ENCODE results near the gene RIN3. TPM values are rescaled to one million over a fixed set of nuclear protein-coding genes. Genes with fewer than 3 reads are reported as not detected.

RIN3 gene
- total and polyA plus RNA-seq, 2 of the 4 experiments (the other 2 are of a cell fraction): 2.5 to 11.1 TPM

DNA sequence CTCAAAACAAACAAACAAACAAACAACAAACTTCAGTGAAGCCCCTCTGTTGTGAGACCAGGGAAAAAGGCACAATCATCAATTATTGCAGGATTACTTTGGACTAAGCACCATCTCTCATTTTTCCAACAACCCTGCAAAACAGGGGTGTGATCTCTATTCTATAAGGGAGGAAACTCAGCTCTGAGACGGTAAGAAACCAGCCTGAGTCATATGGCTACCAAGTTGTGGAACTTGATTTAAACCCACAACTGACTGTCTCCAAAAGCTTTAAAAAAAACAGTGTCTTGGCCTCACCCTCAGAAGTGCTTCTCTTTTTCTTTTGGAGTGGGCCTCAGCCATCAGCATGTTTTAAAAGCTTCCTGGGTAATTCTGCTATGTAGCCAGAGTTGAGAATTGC, 49.8 kb downstream of the RIN3 start:
- H2AK5ac ChIP-seq (ENCODE audit: low read depth, low read length): 0 out of 2 replicates have a peak overlapping the region, but pooled peaks have one; percentile 12
- H3K4me1 ChIP-seq (ENCODE audit: control insufficient read depth, insufficient read depth, low read length): peaks cover 16% of the 10 kb centered on the region
- H3K36me3 ChIP-seq (ENCODE audit: control insufficient read depth, insufficient read depth, low read length): peaks cover 26% of the 10 kb centered on the region
- H2AFZ ChIP-seq (replicated peaks; ENCODE audit: low read length, poor library complexity): no peak overlapping the region
- no peaks in the 10 kb centered on the region for H3K27me3 ChIP-seq (ENCODE audit: control insufficient read depth, insufficient read depth, low read length)
- WGBS, 2 experiments (ENCODE audit: extremely low coverage in 2 of 2, insufficient read length in 1 of 2): no CpG with 5 or more reads among the region's 1 CpG
- no peak overlapping the region for H3K4me3 ChIP-seq (ENCODE audit: insufficient read depth, low read depth, low read length)
- dilution Hi-C loops (cut with HindIII; ENCODE audit: low sequenced_read_pairs, unreplicated experiment) (no loop called here), in situ Hi-C loops (cut with MboI; ENCODE audit: low sequenced_read_pairs) (no loop called here), intact Hi-C loops (cut with micrococcal nuclease) (no loop called here)
- H3K9ac ChIP-seq (ENCODE audit: low read depth, low read length): no peak overlapping the region
- H2BK15ac ChIP-seq (ENCODE audit: low read depth, low read length): no peak overlapping the region
- no peak overlapping the region for H3K4me2 ChIP-seq (ENCODE audit: low read depth, low read length)
- peaks cover 4% of the 10 kb centered on the region; the same call in 1 of the 2 replicates for H3K9me3 ChIP-seq (ENCODE audit: control insufficient read depth, insufficient read depth, low read length)
- peaks cover 24% of the 10 kb centered on the region for H3K9me1 ChIP-seq (ENCODE audit: insufficient read depth, low read length)
- no peak overlapping the region for H4K91ac ChIP-seq (ENCODE audit: insufficient read depth, low read depth, low read length)
- no peak overlapping the region for H2BK120ac ChIP-seq (ENCODE audit: low read depth, low read length)
- no TSS peak for BruUV-seq (replicated peaks)
- 0 out of 2 replicates have a peak overlapping the region, but pooled peaks have one; percentile 60 for H3K14ac ChIP-seq (replicated peaks; ENCODE audit: low read depth, low read length)
- ATAC-seq (ENCODE audit: low read depth) (peak; percentile 45; the same call in 1 of the 2 replicates), DNase-seq (peak; percentile 55)
- H3K79me1 ChIP-seq (ENCODE audit: low read depth in 1 of 2, low read length in 2 of 2): peaks cover 15 to 71% of the 10 kb centered on the region in 2 experiments
- H3K27ac ChIP-seq (ENCODE audit: insufficient read depth, low read length): no peak overlapping the region
- H4K20me1 ChIP-seq (ENCODE audit: insufficient read depth, low read length): no peaks in the 10 kb centered on the region; the same call in 1 of the 2 replicates
- peak overlapping the region; percentile 39; the same call in 1 of the 2 replicates for H3K4ac ChIP-seq (ENCODE audit: low read depth, low read length)
- H3K56ac ChIP-seq (ENCODE audit: extremely low read depth, insufficient read depth, low read length): no peak overlapping the region
- no peak overlapping the region for H2AK9ac ChIP-seq (replicated peaks; ENCODE audit: low read depth, low read length, poor library complexity)
- no peak overlapping the region for H3K18ac ChIP-seq (ENCODE audit: low read depth, low read length)
- ChIA-PET CTCF (interaction anchor here (0.6 to 2.1 kb wide), 2 partner anchors 13 to 48 kb away, joined by 3 to 6 read pairs; no protein-coding TSS in a partner anchor), POLR2A (ENCODE audit: unreplicated experiment) (no interaction called here)
- TF ChIP-seq RAD21 (IDR thresholded peaks at IDR 0.05; ENCODE audit: low read length) (0 out of 2 replicates have a peak, but pooled peaks have one; percentile 1), MXI1 (IDR thresholded peaks at IDR 0.05; ENCODE audit: borderline replicate concordance, low read depth, low read length) (no peak)
- H2BK20ac ChIP-seq (ENCODE audit: low read depth, low read length): peak overlapping the region; percentile 39; the same call in 1 of the 2 replicates
- no peak overlapping the region; the same call in 1 of the 2 replicates for H4K5ac ChIP-seq (ENCODE audit: low read depth, low read length)
- no peak overlapping the region for H2BK5ac ChIP-seq (ENCODE audit: low read depth, low read length, poor library complexity, severe bottlenecking)
- 0 out of 2 replicates have a peak overlapping the region, but pooled peaks have one; percentile 3 for H3K23ac ChIP-seq (ENCODE audit: low read depth, low read length)
- no peak overlapping the region for H4K8ac ChIP-seq (ENCODE audit: low read depth in 2 of 2, low read length in 2 of 2)
